ENCODE results near the gene UBR1.

UBR1 gene

DNA sequence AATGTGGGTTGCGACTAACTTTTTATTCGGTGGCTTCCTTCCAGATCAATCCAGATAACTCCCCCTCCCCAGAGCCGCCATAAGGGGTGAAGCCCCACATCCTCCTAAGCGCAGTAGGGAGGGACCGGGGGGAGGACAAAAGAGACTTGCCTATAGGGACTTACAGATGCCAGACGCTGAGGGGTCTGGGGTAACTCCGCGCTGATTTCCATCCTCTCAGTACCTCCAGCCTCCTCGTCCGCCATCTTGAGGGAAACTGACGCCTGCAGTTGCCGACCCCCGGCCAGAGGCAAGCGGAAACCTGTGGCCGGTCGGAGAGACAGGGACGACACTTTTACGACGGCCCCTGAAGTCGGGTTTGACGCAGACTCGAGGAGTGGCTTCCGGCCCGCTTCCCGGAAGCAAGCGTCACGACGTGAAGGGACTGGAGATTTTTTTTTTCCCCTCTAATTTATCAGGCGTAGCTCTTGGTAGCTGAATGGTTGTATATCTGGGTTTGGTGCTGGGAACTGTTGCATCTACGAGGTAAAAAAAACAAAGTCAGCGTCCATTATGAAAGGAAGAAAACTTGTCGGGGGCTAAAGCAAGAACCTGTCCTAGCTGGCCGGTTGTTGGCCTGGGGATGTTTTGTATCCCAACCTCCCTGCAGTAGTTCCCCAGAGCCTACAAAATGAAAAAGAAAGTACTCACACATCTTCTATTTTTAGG is at the start of gene UBR1:
Gene UBR1, minus strand, starts transcription at position 261 of the 708 bp plus-strand sequence. Its CDS starts 16 bp downstream, at position 245.
- peak; percentile 73 to 81 for DNase-seq (ENCODE audit: low spot score in 2 of 2)

DNA sequence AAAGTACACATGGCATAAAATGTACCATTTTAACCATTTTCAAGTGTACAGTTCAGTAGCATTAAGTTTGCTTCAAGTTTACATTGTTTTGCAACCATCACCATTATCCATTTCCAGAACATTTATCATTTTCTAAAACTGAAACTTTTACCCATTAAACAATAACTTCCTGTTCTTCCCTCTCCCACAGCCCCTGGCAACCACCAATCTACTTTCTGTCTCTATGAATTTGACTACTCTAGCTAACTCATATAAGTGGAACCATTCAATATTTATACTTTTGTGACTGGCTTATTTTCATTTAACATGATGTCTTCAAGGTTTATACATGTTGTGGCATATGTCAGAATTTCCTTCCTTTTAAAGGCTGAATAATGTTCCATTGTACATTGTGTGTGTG is 47.4 kb upstream of the UBR1 start:
- ATAC-seq (replicated peaks; ENCODE audit: extremely low read depth, poor library complexity, severe bottlenecking) (no peak), DNase-seq (ENCODE audit: low spot score in 2 of 2) (no peak)
- H3K27ac Mint-ChIP-seq (ENCODE audit: low read depth) = no peak overlapping the region
- H3K4me3 Mint-ChIP-seq = no peak overlapping the region
- H3K27me3 Mint-ChIP-seq = no peaks in the 10 kb centered on the region
- H3K36me3 Mint-ChIP-seq (ENCODE audit: insufficient read depth) = peaks cover 27% of the 10 kb centered on the region
- peaks cover 20% of the 10 kb centered on the region for H3K4me1 Mint-ChIP-seq
- no peaks in the 10 kb centered on the region for H3K9me3 Mint-ChIP-seq

More for the DNA sequence above, at the start of gene UBR1:
- no peaks in the 10 kb centered on the region for H3K27me3 Mint-ChIP-seq
- no peaks in the 10 kb centered on the region for H3K9me3 Mint-ChIP-seq
- peaks cover 50% of the 10 kb centered on the region for H3K4me1 Mint-ChIP-seq
- H3K4me3 Mint-ChIP-seq = peak within 1 kb of the TSS; percentile 86
- peaks cover 24% of the 10 kb centered on the region for H3K36me3 Mint-ChIP-seq (ENCODE audit: insufficient read depth)
- ATAC-seq (replicated peaks; ENCODE audit: extremely low read depth, poor library complexity, severe bottlenecking) = peak; percentile 89
- peak within 1 kb of the TSS; percentile 98 for H3K27ac Mint-ChIP-seq (ENCODE audit: low read depth)

DNA sequence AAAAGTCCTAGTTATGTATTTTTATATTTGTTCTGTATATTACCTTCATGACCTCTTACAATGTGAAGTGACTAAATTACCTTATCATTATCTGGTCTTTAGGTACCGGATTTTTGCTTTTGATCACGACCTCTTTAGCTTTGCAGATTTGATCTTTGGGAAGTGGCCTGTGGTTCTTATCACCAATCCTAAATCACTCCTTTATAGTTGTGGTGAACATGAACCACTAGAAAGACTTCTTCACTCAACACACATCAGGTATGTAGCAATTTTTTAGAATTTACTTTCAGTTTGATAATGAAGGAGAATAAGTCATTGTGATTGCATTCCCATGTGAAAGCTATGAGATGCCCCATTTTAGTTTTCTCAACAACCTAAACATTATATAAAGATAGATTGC is 45.9 kb upstream of the UBR1 start:
- H3K9me3 Mint-ChIP-seq = no peaks in the 10 kb centered on the region
- peaks cover 28% of the 10 kb centered on the region for H3K36me3 Mint-ChIP-seq (ENCODE audit: insufficient read depth)
- H3K4me1 Mint-ChIP-seq = peaks cover 15% of the 10 kb centered on the region
- DNase-seq (ENCODE audit: low spot score in 2 of 2) (no peak), ATAC-seq (replicated peaks; ENCODE audit: extremely low read depth, poor library complexity, severe bottlenecking) (peak; percentile 85)
- H3K27me3 Mint-ChIP-seq = no peaks in the 10 kb centered on the region
- no peak overlapping the region for H3K27ac Mint-ChIP-seq (ENCODE audit: low read depth)
- H3K4me3 Mint-ChIP-seq = no peak overlapping the region

DNA sequence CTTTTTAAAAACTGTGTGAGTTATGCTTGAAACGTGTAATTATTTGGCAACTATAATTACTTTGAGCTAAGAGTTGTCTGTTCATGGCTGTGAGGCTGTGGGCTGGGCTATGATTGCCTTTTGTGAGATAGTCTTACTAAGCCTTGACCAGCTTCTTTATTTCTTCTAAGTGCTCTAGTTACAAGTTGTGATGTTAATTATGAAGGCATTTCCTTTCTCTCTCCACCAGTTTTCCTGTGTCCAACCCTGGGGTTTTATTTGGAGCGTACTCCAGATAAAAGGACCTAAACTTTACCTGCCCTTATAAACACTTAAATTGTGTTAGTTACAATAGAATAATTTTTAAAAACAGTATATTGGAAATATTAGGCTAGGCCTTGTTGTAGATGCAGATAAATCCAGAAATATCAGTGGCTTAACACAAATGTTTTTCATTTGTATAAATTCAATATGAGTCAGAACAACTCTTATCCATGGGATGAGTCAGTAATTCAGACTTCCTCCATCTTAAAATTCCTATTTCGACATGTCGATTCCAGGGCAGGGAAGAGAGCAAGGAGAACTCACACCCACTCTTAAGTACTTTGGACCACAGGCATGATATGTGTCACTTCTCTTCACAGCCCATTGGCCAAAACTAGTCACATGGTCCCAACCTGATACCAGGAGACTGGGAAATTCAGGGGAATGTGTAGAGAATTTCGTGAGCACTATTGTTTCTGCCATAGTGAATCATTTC is 44.5 kb upstream of the UBR1 start:
- no peak overlapping the region for H3K27ac Mint-ChIP-seq (ENCODE audit: low read depth)
- H3K4me1 Mint-ChIP-seq = peaks cover 15% of the 10 kb centered on the region
- ATAC-seq (replicated peaks; ENCODE audit: extremely low read depth, poor library complexity, severe bottlenecking) (no peak), DNase-seq (ENCODE audit: low spot score in 2 of 2) (no peak)
- no peaks in the 10 kb centered on the region for H3K9me3 Mint-ChIP-seq
- no peaks in the 10 kb centered on the region for H3K27me3 Mint-ChIP-seq
- H3K36me3 Mint-ChIP-seq (ENCODE audit: insufficient read depth) = peaks cover 29% of the 10 kb centered on the region
- H3K4me3 Mint-ChIP-seq = no peak overlapping the region

DNA sequence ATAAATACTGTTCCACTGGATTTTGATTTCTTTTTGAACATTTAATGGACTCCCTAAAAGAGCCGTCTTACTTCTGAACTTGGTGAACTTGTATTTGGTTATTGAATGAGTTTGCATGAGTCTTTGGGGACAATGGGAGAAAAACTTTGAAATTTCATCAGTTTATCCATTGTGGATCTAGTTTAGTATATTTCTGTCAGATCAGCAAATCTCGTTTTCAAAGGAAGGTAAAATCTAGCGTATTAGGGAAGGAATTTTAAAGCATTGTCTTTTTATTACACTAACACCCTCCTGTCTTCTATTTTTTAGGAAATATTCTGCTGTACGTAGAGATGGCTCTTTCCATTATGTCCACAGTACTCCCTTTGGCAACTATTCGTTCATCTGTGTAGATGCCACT is 40.3 kb upstream of the UBR1 start:
- Mint-ChIP-seq H3K36me3 (ENCODE audit: insufficient read depth) (peaks cover 13% of the 10 kb centered on the region), H3K4me1 (peaks cover 22% of the 10 kb centered on the region), H3K4me3 (no peak overlapping the region), H3K9me3 (no peaks in the 10 kb centered on the region), H3K27me3 (no peaks in the 10 kb centered on the region), H3K27ac (ENCODE audit: low read depth) (peak overlapping the region; percentile 47)
- ATAC-seq (replicated peaks; ENCODE audit: extremely low read depth, poor library complexity, severe bottlenecking) = no peak
- no peak for DNase-seq (ENCODE audit: low spot score in 2 of 2)

DNA sequence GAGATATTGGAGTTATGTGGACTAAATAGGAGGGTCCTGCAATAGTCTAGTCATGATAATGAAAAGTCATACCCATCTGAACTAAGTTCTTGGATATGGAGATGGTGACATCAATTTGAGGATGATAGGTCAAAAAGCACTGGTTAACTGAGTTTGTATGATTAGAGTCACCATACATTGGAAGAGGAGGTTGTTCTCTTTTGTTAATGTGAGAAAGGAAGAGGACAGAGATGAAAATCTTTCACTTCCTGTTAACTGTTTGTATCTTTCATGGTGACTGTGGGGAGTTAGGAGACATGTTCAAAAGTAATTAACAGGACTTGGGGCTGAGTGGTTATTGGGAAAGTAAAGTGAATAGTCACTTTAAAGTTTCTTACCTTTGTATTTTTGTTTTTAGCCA is 38.7 kb upstream of the UBR1 start:
- H3K4me1 Mint-ChIP-seq = peaks cover 21% of the 10 kb centered on the region
- H3K9me3 Mint-ChIP-seq = no peaks in the 10 kb centered on the region
- H3K27me3 Mint-ChIP-seq = no peaks in the 10 kb centered on the region
- no peak for DNase-seq (ENCODE audit: low spot score in 2 of 2)
- no peak overlapping the region for H3K4me3 Mint-ChIP-seq
- no peak for ATAC-seq (replicated peaks; ENCODE audit: extremely low read depth, poor library complexity, severe bottlenecking)
- no peak overlapping the region for H3K27ac Mint-ChIP-seq (ENCODE audit: low read depth)
- peaks cover 20% of the 10 kb centered on the region for H3K36me3 Mint-ChIP-seq (ENCODE audit: insufficient read depth)

DNA sequence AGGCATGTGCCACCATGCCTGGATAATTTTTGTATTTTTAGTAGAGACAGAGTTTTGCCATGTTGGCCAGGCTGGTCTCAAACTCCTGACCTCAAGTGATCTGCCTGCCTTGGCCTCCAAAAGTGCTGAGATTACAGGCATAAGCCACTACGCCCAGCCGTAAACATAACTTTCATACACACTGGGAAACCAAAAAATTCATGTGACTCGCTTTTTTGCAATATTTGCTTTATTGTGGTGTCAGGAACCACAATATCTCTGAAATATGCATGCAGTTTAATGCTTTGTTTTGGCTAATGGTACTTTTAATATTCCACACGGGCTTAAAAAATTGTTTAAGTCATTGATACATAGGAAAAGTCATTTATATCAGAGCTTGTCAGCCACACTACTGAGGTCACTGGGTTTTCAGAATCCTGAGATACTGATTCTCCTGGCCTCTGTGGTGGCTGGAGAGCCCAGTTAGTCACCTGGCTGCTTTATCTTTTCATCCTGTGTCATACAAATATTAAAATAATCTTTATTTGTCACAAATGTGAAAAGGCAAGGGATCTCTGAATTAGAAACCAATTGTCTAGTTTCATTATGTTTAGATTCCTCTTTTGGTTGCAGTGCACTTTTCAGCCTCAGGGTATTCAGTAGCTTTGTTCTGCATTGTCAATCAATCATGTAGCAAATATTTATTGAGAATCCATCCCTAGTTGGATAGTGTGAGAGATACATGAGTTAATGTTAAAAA is 37.5 kb upstream of the UBR1 start:
- ATAC-seq (replicated peaks; ENCODE audit: extremely low read depth, poor library complexity, severe bottlenecking) = no peak
- Mint-ChIP-seq H3K4me1 (peaks cover 21% of the 10 kb centered on the region), H3K27me3 (no peaks in the 10 kb centered on the region), H3K9me3 (no peaks in the 10 kb centered on the region), H3K36me3 (ENCODE audit: insufficient read depth) (peaks cover 24% of the 10 kb centered on the region), H3K27ac (ENCODE audit: low read depth) (no peak overlapping the region), H3K4me3 (no peak overlapping the region)
- no peak for DNase-seq (ENCODE audit: low spot score in 2 of 2)

DNA sequence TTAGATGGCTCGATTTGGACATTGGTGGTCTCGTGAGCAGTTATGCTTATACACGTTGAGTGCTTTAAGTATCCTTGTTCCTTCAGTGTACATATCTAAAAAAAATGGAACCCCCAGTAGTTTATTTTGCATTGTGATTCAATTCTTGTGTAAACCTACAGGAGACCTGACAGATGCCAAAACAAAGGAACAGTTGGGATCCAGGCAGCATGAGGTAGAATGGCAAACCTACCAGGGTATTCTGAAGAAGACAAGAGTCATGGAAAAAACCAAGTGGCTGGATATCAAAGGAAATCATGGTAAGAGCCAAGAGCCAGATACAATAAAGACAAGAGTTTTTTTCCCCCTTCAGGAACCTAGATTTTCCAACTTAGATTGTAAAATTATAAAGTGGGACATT is 29.5 kb upstream of the UBR1 start:
- no peaks in the 10 kb centered on the region for H3K27me3 Mint-ChIP-seq
- no peak for DNase-seq (ENCODE audit: low spot score in 2 of 2)
- peaks cover 17% of the 10 kb centered on the region for H3K4me1 Mint-ChIP-seq
- H3K36me3 Mint-ChIP-seq (ENCODE audit: insufficient read depth) = peaks cover 37% of the 10 kb centered on the region
- no peaks in the 10 kb centered on the region for H3K9me3 Mint-ChIP-seq
- H3K4me3 Mint-ChIP-seq = no peak overlapping the region
- no peak for ATAC-seq (replicated peaks; ENCODE audit: extremely low read depth, poor library complexity, severe bottlenecking)
- no peak overlapping the region for H3K27ac Mint-ChIP-seq (ENCODE audit: low read depth)

DNA sequence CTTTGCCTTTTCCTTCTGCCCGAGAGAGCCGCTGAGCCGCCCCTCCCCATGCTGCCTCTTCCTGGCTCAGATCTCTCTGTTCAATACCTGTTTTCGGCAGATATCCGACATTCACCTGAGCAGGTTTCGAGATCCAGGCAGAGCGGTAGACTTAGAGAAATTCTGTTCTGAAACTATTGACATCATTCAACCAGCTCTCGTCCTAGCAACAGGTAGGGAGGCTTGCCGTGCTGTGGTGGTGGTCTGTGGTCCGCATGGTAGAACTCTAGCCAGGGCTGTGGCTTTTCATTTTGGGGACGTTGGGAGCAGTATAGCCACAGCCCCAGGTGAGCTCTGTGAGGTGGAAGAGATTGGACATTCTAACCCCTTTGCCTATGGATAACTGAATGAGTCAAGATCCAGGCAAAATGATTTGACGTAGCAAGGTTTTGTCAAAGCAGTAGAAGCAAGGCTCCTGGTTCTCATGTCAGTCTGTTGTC is 28.4 kb upstream of the UBR1 start:
- ATAC-seq (replicated peaks; ENCODE audit: extremely low read depth, poor library complexity, severe bottlenecking) (peak; percentile 2), DNase-seq (ENCODE audit: low spot score in 2 of 2) (no peak)
- Mint-ChIP-seq H3K9me3 (no peaks in the 10 kb centered on the region), H3K4me3 (peak overlapping the region; percentile 89), H3K27me3 (peaks cover 11% of the 10 kb centered on the region), H3K27ac (ENCODE audit: low read depth) (peak overlapping the region; percentile 95), H3K4me1 (peaks cover 17% of the 10 kb centered on the region), H3K36me3 (ENCODE audit: insufficient read depth) (peaks cover 30% of the 10 kb centered on the region)

DNA sequence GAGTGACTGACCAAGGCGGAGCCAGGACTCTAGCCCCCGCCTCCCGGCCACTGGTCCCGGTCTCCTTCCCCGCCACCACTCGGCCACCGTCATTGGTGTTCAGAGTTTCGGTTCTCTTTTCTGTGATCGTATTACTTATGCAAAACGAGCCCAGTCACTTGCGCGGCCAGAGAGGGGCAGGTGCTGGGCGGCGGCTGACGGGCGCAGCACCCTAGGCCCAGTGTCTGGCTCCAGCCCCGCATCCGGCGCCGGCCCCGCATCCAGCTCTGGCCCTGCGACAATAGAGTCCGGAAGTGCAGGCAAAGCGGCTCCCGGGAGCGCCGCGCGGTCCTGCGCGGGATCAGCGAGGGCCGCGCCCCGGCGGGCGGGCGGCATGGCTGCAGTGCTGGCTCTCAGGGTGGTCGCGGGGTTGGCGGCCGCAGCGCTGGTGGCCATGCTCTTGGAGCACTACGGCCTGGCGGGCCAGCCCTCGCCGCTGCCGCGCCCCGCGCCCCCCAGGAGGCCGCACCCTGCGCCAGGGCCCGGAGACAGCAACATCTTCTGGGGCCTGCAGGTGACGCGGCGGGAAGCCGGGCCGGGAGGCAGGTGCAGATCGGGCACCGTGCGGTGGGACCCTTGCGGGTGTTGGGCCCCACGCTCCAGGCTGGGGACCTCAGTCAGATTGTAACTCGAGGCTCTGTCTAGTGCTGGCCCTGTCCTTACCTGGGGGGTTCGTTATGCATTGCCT is 27.8 kb upstream of the UBR1 start, which contains the start of gene TMEM62:
Gene TMEM62, plus strand, starts transcription at position 157 of the 727 bp plus-strand sequence. Its CDS starts 217 bp downstream, at position 374.
- Mint-ChIP-seq H3K27me3 (peaks cover 17% of the 10 kb centered on the region), H3K9me3 (no peaks in the 10 kb centered on the region), H3K36me3 (ENCODE audit: insufficient read depth) (peaks cover 25% of the 10 kb centered on the region), H3K27ac (ENCODE audit: low read depth) (peak within 1 kb of the TSS; percentile 95), H3K4me1 (peaks cover 17% of the 10 kb centered on the region), H3K4me3 (peak within 1 kb of the TSS; percentile 89)
- ATAC-seq (replicated peaks; ENCODE audit: extremely low read depth, poor library complexity, severe bottlenecking) = peak; percentile 73
- DNase-seq (ENCODE audit: low spot score in 2 of 2) = peak; percentile 40

DNA sequence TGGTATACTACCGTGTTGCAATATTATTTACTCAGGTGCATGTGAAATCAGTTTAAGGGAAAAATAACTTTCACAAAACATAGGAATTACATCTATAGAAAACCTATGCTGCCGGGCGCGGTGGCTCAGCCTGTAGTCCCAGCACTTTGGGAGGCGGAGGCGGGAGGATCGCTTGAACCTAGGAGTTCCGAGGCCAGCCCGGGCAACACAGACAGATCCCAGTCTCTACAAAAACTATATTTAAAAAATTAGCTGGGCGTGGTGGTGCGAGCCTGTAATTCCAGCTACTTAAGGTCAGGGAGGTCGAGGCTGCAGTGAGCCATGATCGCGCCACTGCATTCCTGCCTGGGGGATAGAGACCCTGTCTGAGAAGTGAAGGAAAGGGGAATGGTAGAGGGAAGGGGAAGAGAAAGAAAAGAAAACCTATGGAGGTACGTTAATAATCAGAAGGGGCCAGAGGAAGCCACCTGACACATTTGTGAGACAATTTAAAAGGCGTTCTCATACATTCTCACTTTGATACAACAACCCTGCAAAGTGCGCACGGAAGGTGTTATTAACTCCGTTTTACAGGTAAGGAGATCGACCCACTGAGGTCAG is 27.1 kb upstream of the UBR1 start:
- DNase-seq (ENCODE audit: low spot score in 2 of 2) = no peak
- Mint-ChIP-seq H3K27me3 (peaks cover 19% of the 10 kb centered on the region), H3K9me3 (no peaks in the 10 kb centered on the region), H3K36me3 (ENCODE audit: insufficient read depth) (peaks cover 19% of the 10 kb centered on the region), H3K27ac (ENCODE audit: low read depth) (peak overlapping the region; percentile 95), H3K4me3 (peak overlapping the region; percentile 89), H3K4me1 (peaks cover 13% of the 10 kb centered on the region)
- ATAC-seq (replicated peaks; ENCODE audit: extremely low read depth, poor library complexity, severe bottlenecking) = no peak

DNA sequence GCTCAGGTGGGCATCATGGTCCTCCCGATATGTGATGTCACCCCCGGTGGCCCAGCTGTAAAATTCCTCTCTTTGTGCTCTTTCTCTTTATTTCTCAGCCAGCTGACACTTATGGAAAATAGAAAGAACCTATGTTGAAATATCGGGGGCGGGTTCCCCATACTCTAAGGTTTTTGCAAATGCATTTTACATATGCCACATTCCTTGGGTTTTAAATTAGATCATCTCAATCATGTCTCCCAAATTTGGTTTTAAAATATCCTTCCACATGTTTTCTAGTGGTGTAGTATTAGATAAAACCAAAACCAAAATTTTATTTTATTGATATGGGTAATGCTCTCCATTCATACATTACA is 23.1 kb upstream of the UBR1 start:
- Mint-ChIP-seq H3K27ac (ENCODE audit: low read depth) (no peak overlapping the region), H3K36me3 (ENCODE audit: insufficient read depth) (peaks cover 3% of the 10 kb centered on the region), H3K4me1 (peaks cover under 1% of the 10 kb centered on the region), H3K9me3 (no peaks in the 10 kb centered on the region), H3K4me3 (no peak overlapping the region), H3K27me3 (peaks cover 19% of the 10 kb centered on the region)
- ATAC-seq (replicated peaks; ENCODE audit: extremely low read depth, poor library complexity, severe bottlenecking) (no peak), DNase-seq (ENCODE audit: low spot score in 2 of 2) (no peak)
